VCaP (cell line): ENCODE measurements around the gene FDXR.

Experiments used
- H3K27ac ChIP-seq: fragments of 450-650 bp; 2 replicates; pipeline ENCODE4 v1.5.1; 2017
- CTCF ChIP-seq: fragments of 450-650 bp; conservative IDR thresholded peaks from 2 replicates; pipeline ENCODE4 v1.5.1; 2017; ENCODE audit warnings: mild to moderate bottlenecking, moderate library complexity

FDXR gene

GRCh38 chr17:74815550-74816370, 57.0 kb downstream of the FDXR start:
- no peak overlapping the region for H3K27ac ChIP-seq
- no peak for TF ChIP-seq CTCF

GRCh38 chr17:74815067-74815466, 57.7 kb downstream of the FDXR start:
- no peak for TF ChIP-seq CTCF
- no peak overlapping the region for H3K27ac ChIP-seq

GRCh38 chr17:74814453-74814852, 58.3 kb downstream of the FDXR start:
- H3K27ac ChIP-seq = no peak overlapping the region
- no peak for TF ChIP-seq CTCF
